SJCRH30 (cell line): Measurements from ENCODE around the gene ZC3HAV1. TPM values are rescaled to one million over a fixed set of nuclear protein-coding genes. Genes with fewer than 3 reads are reported as not detected.
"Not testable (repeated sequence)": the region's sequence is repeated elsewhere in the genome, so short reads cannot be mapped to it uniquely, and the experiment has no call there.

Experiments used
- DNase-seq, 2 experiments: peaks; one replicate each; pipeline ENCODE4 v3.0.0-alpha.2; 2015 to 2020
- H3K27ac ChIP-seq: fragments of 250-450 bp; sonication (Bioruptor Pico); 2 replicates; pipeline ENCODE4 v1.5.1; 2020; ENCODE audit warnings: mild to moderate bottlenecking, moderate library complexity
- H3K27me3 ChIP-seq: fragments of 250-450 bp; sonication (Bioruptor Pico); 2 replicates; pipeline ENCODE4 v1.5.1; 2020; ENCODE audit warnings: mild to moderate bottlenecking, moderate library complexity
- H3K36me3 ChIP-seq: fragments of 250-450 bp; sonication (Bioruptor Pico); 2 replicates; pipeline ENCODE4 v1.5.1; 2020; ENCODE audit warnings: mild to moderate bottlenecking, moderate library complexity
- H3K4me1 ChIP-seq: fragments of 250-450 bp; sonication (Bioruptor Pico); 2 replicates; pipeline ENCODE4 v1.5.1; 2020; ENCODE audit warnings: mild to moderate bottlenecking, moderate library complexity
- H3K4me3 ChIP-seq: fragments of 250-450 bp; sonication (Bioruptor Pico); 2 replicates; pipeline ENCODE4 v1.5.1; 2020; ENCODE audit warnings: mild to moderate bottlenecking, moderate library complexity
- H3K9me3 ChIP-seq: fragments of 250-450 bp; sonication (Bioruptor Pico); replicated peaks from 2 replicates; pipeline ENCODE4 v1.5.1; 2020; ENCODE audit warnings: mild to moderate bottlenecking, moderate library complexity
- total RNA-seq: library from RNA; depleted of rRNA; stranded (reverse); fragments of >200 nt; shearing (Covaris generic); gene quantifications from 2 replicates; pipeline ENCODE4 v1.2.3, GENCODE V29; 2014

Gene ZC3HAV1
- total RNA-seq, 1 experiment from 2014 or later = 11.0 TPM

- DNase-seq = no peak
- H3K27me3 ChIP-seq = no peaks in the 10 kb centered on the region
- H3K9me3 ChIP-seq = no peaks in the 10 kb centered on the region
- no peaks in the 10 kb centered on the region for H3K4me1 ChIP-seq
- no peak overlapping the region for H3K27ac ChIP-seq
- no peak overlapping the region for H3K4me3 ChIP-seq
- H3K36me3 ChIP-seq = no peaks in the 10 kb centered on the region
Measured at GRCh38 chr7:139041378-139042085, 68.0 kb downstream of the ZC3HAV1 start.

DNA sequence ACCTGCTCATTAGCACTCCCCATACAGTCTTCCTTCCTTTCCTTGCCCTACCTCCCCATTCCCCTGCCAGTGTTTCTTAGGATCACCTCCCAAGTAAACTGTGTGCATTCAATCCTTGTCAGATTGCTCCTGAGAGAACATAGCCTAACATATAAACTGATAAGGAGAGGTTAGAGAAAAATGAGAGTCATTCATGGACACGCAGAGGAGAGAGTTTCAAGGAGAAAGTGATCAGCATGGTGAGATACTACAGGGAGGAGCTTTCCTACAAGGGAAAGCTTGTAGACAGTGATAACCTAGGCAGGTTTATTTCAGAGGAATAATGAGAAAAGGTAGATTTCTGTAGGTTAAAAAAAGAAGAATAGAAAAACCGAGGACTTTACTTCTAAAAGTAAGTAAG lies 70.8 kb downstream of the ZC3HAV1 start:
- DNase-seq = no peak
- H3K36me3 ChIP-seq = peaks cover 8% of the 10 kb centered on the region
- H3K4me1 ChIP-seq = peaks cover 6% of the 10 kb centered on the region; the same call in 1 of the 2 replicates
- H3K9me3 ChIP-seq = no peaks in the 10 kb centered on the region
- no peak overlapping the region for H3K27ac ChIP-seq
- no peak overlapping the region for H3K4me3 ChIP-seq
- no peaks in the 10 kb centered on the region for H3K27me3 ChIP-seq

- Histone ChIP-seq H3K9me3 (no peaks in the 10 kb centered on the region), H3K4me1 (peaks cover 6% of the 10 kb centered on the region; the same call in 1 of the 2 replicates)
Measured at GRCh38 chr7:139036901-139037300, 72.6 kb downstream of the ZC3HAV1 start.

GRCh38 chr7:139035586-139036353 lies 73.8 kb downstream of the ZC3HAV1 start, which contains the start of gene ZC3HAV1L:
Gene ZC3HAV1L (minus strand): TSS chr7:139036042. CDS start chr7:139036017, 25 bp downstream.
- Histone ChIP-seq H3K4me3 (peak within 1 kb of the TSS; percentile 94), H3K27me3 (no peaks in the 10 kb centered on the region), H3K4me1 (peaks cover 6% of the 10 kb centered on the region; the same call in 1 of the 2 replicates), H3K9me3 (no peaks in the 10 kb centered on the region), H3K36me3 (peaks cover 37% of the 10 kb centered on the region), H3K27ac (peak within 1 kb of the TSS; percentile 91)
- peak; percentile 85 to 87 for DNase-seq

More at GRCh38 chr7:139036901-139037300, 72.6 kb downstream of the ZC3HAV1 start:
- Histone ChIP-seq H3K36me3 (peaks cover 26% of the 10 kb centered on the region), H3K27me3 (no peaks in the 10 kb centered on the region), H3K4me3 (no peak overlapping the region), H3K27ac (no peak overlapping the region)
- no peak for DNase-seq

GRCh38 chr7:139034855-139035585 lies 74.5 kb downstream of the ZC3HAV1 start:
- Histone ChIP-seq H3K4me3 (peak overlapping the region; percentile 94), H3K27ac (peak overlapping the region; percentile 91), H3K27me3 (no peaks in the 10 kb centered on the region), H3K36me3 (peaks cover 44% of the 10 kb centered on the region), H3K4me1 (peaks cover 6% of the 10 kb centered on the region; the same call in 1 of the 2 replicates), H3K9me3 (no peaks in the 10 kb centered on the region)
- DNase-seq = peak; percentile 61 to 70

GRCh38 chr7:139034336-139034735 lies 75.2 kb downstream of the ZC3HAV1 start:
- Histone ChIP-seq H3K36me3 (peaks cover 51% of the 10 kb centered on the region), H3K9me3 (no peaks in the 10 kb centered on the region)
- DNase-seq = no peak

GRCh38 chr7:139033346-139034114 lies 76.0 kb downstream of the ZC3HAV1 start:
- no peaks in the 10 kb centered on the region for H3K9me3 ChIP-seq
- peaks cover 58% of the 10 kb centered on the region for H3K36me3 ChIP-seq
- no peak overlapping the region for H3K27ac ChIP-seq
- H3K27me3 ChIP-seq = no peaks in the 10 kb centered on the region
- no peak overlapping the region for H3K4me3 ChIP-seq
- no peak for DNase-seq
- H3K4me1 ChIP-seq = peaks cover 6% of the 10 kb centered on the region; the same call in 1 of the 2 replicates

More at GRCh38 chr7:139034336-139034735, 75.2 kb downstream of the ZC3HAV1 start:
- Histone ChIP-seq H3K4me1 (peaks cover 6% of the 10 kb centered on the region; the same call in 1 of the 2 replicates), H3K27ac (peak overlapping the region; percentile 91), H3K4me3 (peak overlapping the region; percentile 94), H3K27me3 (no peaks in the 10 kb centered on the region)

DNA sequence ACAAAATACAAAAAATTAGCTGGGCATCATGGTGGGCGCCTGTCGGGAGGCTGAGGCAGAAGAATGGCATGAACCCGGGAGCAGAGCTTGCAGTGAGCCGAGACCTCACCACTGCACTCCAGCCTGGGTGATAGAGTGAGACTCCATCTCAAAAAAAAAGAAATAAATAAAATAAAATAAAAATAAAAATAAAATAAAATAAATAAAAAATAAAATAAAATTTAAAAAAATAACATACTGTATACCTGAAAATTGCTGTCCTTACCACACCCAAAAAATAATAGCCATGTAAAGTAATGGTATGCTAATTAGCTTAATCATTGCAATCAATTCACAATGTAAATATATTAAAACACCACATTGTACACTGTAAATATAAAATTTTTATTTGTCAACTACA lies 77.0 kb downstream of the ZC3HAV1 start:
- no peaks in the 10 kb centered on the region for H3K9me3 ChIP-seq
- H3K4me3 ChIP-seq = no peak overlapping the region
- no peaks in the 10 kb centered on the region for H3K27me3 ChIP-seq
- H3K4me1 ChIP-seq = peaks cover 6% of the 10 kb centered on the region; the same call in 1 of the 2 replicates
- H3K27ac ChIP-seq = no peak overlapping the region
- peaks cover 66% of the 10 kb centered on the region for H3K36me3 ChIP-seq
- DNase-seq = no peak

- H3K36me3 ChIP-seq = peaks cover 94% of the 10 kb centered on the region
- 0 out of 2 replicates have a peak, but pooled peaks cover 3% of the 10 kb centered on the region for H3K4me1 ChIP-seq
- DNase-seq = no peak
- H3K27me3 ChIP-seq = no peaks in the 10 kb centered on the region
- H3K27ac ChIP-seq = no peak overlapping the region
- no peak overlapping the region for H3K4me3 ChIP-seq
- no peaks in the 10 kb centered on the region for H3K9me3 ChIP-seq
Measured at GRCh38 chr7:139029353-139029752, 80.2 kb downstream of the ZC3HAV1 start.

GRCh38 chr7:139026551-139026950 lies 83.0 kb downstream of the ZC3HAV1 start:
- Histone ChIP-seq H3K4me1 (no peaks in the 10 kb centered on the region), H3K4me3 (no peak overlapping the region), H3K27ac (no peak overlapping the region), H3K9me3 (no peaks in the 10 kb centered on the region), H3K27me3 (no peaks in the 10 kb centered on the region), H3K36me3 (peaks cover 91% of the 10 kb centered on the region)
- DNase-seq = no peak

DNA sequence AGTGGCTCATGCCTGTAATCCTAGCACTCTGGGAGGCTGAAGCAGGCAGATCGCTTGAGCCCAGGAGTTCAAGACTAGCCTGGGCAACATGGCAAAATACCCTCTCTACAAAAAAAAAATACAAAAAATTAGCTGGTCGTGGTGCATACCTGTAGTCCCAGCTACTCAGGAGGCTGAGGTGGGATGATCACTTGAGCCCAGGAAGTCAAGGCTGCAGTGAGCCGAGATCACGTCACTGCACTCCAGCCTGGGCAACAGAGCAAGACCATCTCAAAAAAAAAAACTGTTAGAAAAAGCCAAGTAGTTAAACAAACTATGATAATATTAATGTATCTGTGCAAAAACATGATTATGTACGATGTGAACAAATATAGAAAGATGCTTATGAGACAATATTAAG lies 83.7 kb downstream of the ZC3HAV1 start:
- not testable (repeated sequence) for H3K4me1 ChIP-seq, H3K9me3 ChIP-seq, DNase-seq, H3K27ac ChIP-seq, H3K4me3 ChIP-seq, H3K27me3 ChIP-seq
- peaks cover 91% of the 10 kb centered on the region for H3K36me3 ChIP-seq

GRCh38 chr7:139023076-139023475 lies 86.4 kb downstream of the ZC3HAV1 start:
- no peaks in the 10 kb centered on the region for H3K9me3 ChIP-seq
- no peaks in the 10 kb centered on the region for H3K27me3 ChIP-seq
- H3K4me1 ChIP-seq = no peaks in the 10 kb centered on the region
- H3K27ac ChIP-seq = no peak overlapping the region
- DNase-seq = no peak
- H3K36me3 ChIP-seq = peaks cover 74% of the 10 kb centered on the region
- no peak overlapping the region for H3K4me3 ChIP-seq

GRCh38 chr7:139022286-139022685 lies 87.2 kb downstream of the ZC3HAV1 start:
- Histone ChIP-seq H3K27me3 (no peaks in the 10 kb centered on the region), H3K27ac (no peak overlapping the region), H3K4me3 (no peak overlapping the region), H3K9me3 (no peaks in the 10 kb centered on the region), H3K36me3 (peaks cover 67% of the 10 kb centered on the region), H3K4me1 (no peaks in the 10 kb centered on the region)
- DNase-seq = no peak

- H3K36me3 ChIP-seq = peaks cover 36% of the 10 kb centered on the region
- no peak for DNase-seq
- H3K27ac ChIP-seq = no peak overlapping the region
- H3K4me1 ChIP-seq = no peaks in the 10 kb centered on the region
- no peaks in the 10 kb centered on the region for H3K9me3 ChIP-seq
- no peaks in the 10 kb centered on the region for H3K27me3 ChIP-seq
- no peak overlapping the region for H3K4me3 ChIP-seq
Measured at GRCh38 chr7:139018910-139019309, 90.6 kb downstream of the ZC3HAV1 start.
